ENCODE data around the gene ABL2. TPM values are rescaled to one million over a fixed set of nuclear protein-coding genes. Genes with fewer than 3 reads are reported as not detected.

Gene ABL2
- total RNA-seq, 2 experiments from 2014 or later = 15.8 to 16.4 TPM

- no peak overlapping the region for H3K27ac Mint-ChIP-seq
- Histone ChIP-seq H3K4me1 (ENCODE audit: insufficient read depth, low read length) (peaks cover 14% of the 10 kb centered on the region), H3K9me3 (ENCODE audit: control insufficient read depth in 1 of 2, insufficient read depth in 1 of 2, low read length in 2 of 2) (no peaks in the 10 kb centered on the region), H3K36me3 (ENCODE audit: insufficient read depth, low read length) (peaks cover 2% of the 10 kb centered on the region), H3K27me3 (ENCODE audit: control insufficient read depth in 1 of 2, insufficient read depth in 2 of 2, low read length in 2 of 2) (no peaks in the 10 kb centered on the region), H3K27ac (ENCODE audit: low read depth in 1 of 2, low read length in 2 of 2) (no peak overlapping the region), H3K4me3 (ENCODE audit: low read length) (no peak overlapping the region)
- ATAC-seq (ENCODE audit: poor library complexity) (no peak), DNase-seq (no peak)
- peaks cover 13% of the 10 kb centered on the region for H3K4me1 Mint-ChIP-seq (ENCODE audit: low read depth)
- H3K36me3 Mint-ChIP-seq (ENCODE audit: low read depth) = peaks cover 30% of the 10 kb centered on the region
- intact Hi-C loops (cut with DNase I, micrococcal nuclease) = loop anchor here in 1 of 2 experiments (5.0 kb wide), 1 partner anchor 101 kb away; the partner anchor contains the start of gene ABL2
- POLR2A ChIA-PET = interaction anchor here (0.6 kb wide), 1 partner anchor 172 kb away, joined by 6 read pairs; no protein-coding TSS in a partner anchor
- H3K27me3 Mint-ChIP-seq = no peaks in the 10 kb centered on the region
- CTCF ChIA-PET = no interaction called here
- H3K4me3 Mint-ChIP-seq = no peak overlapping the region
- TF ChIP-seq CTCF (IDR thresholded peaks at IDR 0.05) = no peak
- no peaks in the 10 kb centered on the region for H3K9me3 Mint-ChIP-seq
These were observed 103.0 kb downstream of the ABL2 start for GRCh38 chr1:179126338-179127060.

GRCh38 chr1:179124873-179125272, 104.6 kb downstream of the ABL2 start:
- Mint-ChIP-seq H3K9me3 (no peaks in the 10 kb centered on the region), H3K27me3 (no peaks in the 10 kb centered on the region), H3K4me1 (ENCODE audit: low read depth) (peaks cover 11% of the 10 kb centered on the region), H3K4me3 (no peak overlapping the region), H3K27ac (no peak overlapping the region), H3K36me3 (ENCODE audit: low read depth) (peaks cover 37% of the 10 kb centered on the region)
- ChIA-PET POLR2A (no interaction called here), CTCF (no interaction called here)
- no peak overlapping the region for H3K4me3 ChIP-seq (ENCODE audit: low read length)
- DNase-seq (no peak), ATAC-seq (ENCODE audit: poor library complexity) (no peak)
- no peak for TF ChIP-seq CTCF (IDR thresholded peaks at IDR 0.05)
- H3K36me3 ChIP-seq (ENCODE audit: insufficient read depth, low read length) = peaks cover 7% of the 10 kb centered on the region
- intact Hi-C loops (cut with DNase I, micrococcal nuclease) = loop anchor here in 1 of 2 experiments (5.0 kb wide), 3 partner anchors 43 to 167 kb away; partner anchors contain the start of genes ABL2, SOAT1 and TOR3A
- no peak overlapping the region for H3K27ac ChIP-seq (ENCODE audit: low read depth in 1 of 2, low read length in 2 of 2)
- no peaks in the 10 kb centered on the region for H3K9me3 ChIP-seq (ENCODE audit: control insufficient read depth in 1 of 2, insufficient read depth in 1 of 2, low read length in 2 of 2)
- no peaks in the 10 kb centered on the region for H3K27me3 ChIP-seq (ENCODE audit: control insufficient read depth in 1 of 2, insufficient read depth in 2 of 2, low read length in 2 of 2)
- peaks cover 10% of the 10 kb centered on the region for H3K4me1 ChIP-seq (ENCODE audit: insufficient read depth, low read length)

- Mint-ChIP-seq H3K4me1 (ENCODE audit: low read depth) (peaks cover 5% of the 10 kb centered on the region), H3K9me3 (no peaks in the 10 kb centered on the region), H3K27ac (no peak overlapping the region), H3K4me3 (no peak overlapping the region), H3K36me3 (ENCODE audit: low read depth) (peaks cover 63% of the 10 kb centered on the region), H3K27me3 (no peaks in the 10 kb centered on the region)
- peak; percentile 61 for TF ChIP-seq CTCF (IDR thresholded peaks at IDR 0.05)
- intact Hi-C loops (cut with DNase I, micrococcal nuclease) = loop anchor here (1.0 to 5.0 kb wide), 6 partner anchors 39 to 248 kb away; partner anchors contain the start of genes SOAT1 (in 1 of the 2) and TOR3A (in 1 of the 2)
- H3K4me3 ChIP-seq (ENCODE audit: low read length) = no peak overlapping the region
- H3K9me3 ChIP-seq (ENCODE audit: control insufficient read depth in 1 of 2, insufficient read depth in 1 of 2, low read length in 2 of 2) = no peaks in the 10 kb centered on the region
- H3K4me1 ChIP-seq (ENCODE audit: insufficient read depth, low read length) = no peaks in the 10 kb centered on the region
- no peaks in the 10 kb centered on the region for H3K27me3 ChIP-seq (ENCODE audit: control insufficient read depth in 1 of 2, insufficient read depth in 2 of 2, low read length in 2 of 2)
- DNase-seq (peak in 11 of 14 experiments; percentile 18 to 69 (median 32)), ATAC-seq (ENCODE audit: poor library complexity) (peak; percentile 64)
- H3K27ac ChIP-seq (ENCODE audit: low read depth in 1 of 2, low read length in 2 of 2) = no peak overlapping the region
- POLR2A ChIA-PET = interaction anchor here (1.2 to 1.6 kb wide), 3 partner anchors 9 to 172 kb away, joined by 3 to 4 read pairs (median 4); partner anchors contain the start of gene SOAT1
- CTCF ChIA-PET = interaction anchor here (0.6 to 2.3 kb wide), 15 partner anchors 9 to 694 kb away, joined by 3 to 10 read pairs (median 4); partner anchors contain the start of genes ABL2 and SOAT1
- H3K36me3 ChIP-seq (ENCODE audit: insufficient read depth, low read length) = peaks cover 30% of the 10 kb centered on the region
These were observed 108.1 kb downstream of the ABL2 start for GRCh38 chr1:179121159-179121938.
